HEK293 (cell line): Measurements from ENCODE around the gene ZNF221.

Experiments used
- GFI1B ChIP-seq: fragments of 450-650 bp; formaldehyde crosslinking; IDR thresholded peaks from 2 replicates; pipeline ENCODE4 v1.5.1; 2016; ENCODE audit warnings: missing biosample characterization, missing genetic modification characterization
- GLIS1 ChIP-seq: fragments of 450-650 bp; formaldehyde crosslinking; IDR thresholded peaks from 2 replicates; pipeline ENCODE4 v1.5.1; 2016; ENCODE audit warnings: missing biosample characterization, missing genetic modification characterization
- MEIS1 ChIP-seq: sonication (generic); formaldehyde crosslinking; IDR thresholded peaks from 2 replicates; pipeline ENCODE4 v1.8.1; 2022; ENCODE audit warnings: missing genetic modification reagents, mild to moderate bottlenecking, borderline replicate concordance
- SCRT1 ChIP-seq: fragments of 450-650 bp; formaldehyde crosslinking; IDR thresholded peaks from 2 replicates; pipeline ENCODE4 v1.5.1; 2016; ENCODE audit warnings: missing biosample characterization, missing genetic modification characterization, borderline replicate concordance
- ZBTB20 ChIP-seq: fragments of 450-650 bp; formaldehyde crosslinking; IDR thresholded peaks from 2 replicates; pipeline ENCODE4 v1.5.1; 2016; ENCODE audit warnings: missing biosample characterization, missing genetic modification characterization
- ZBTB48 ChIP-seq: fragments of 450-650 bp; formaldehyde crosslinking; IDR thresholded peaks from 2 replicates; pipeline ENCODE4 v1.5.1; 2016; ENCODE audit warnings: missing biosample characterization, missing genetic modification characterization
- ZBTB6 ChIP-seq: fragments of 450-650 bp; formaldehyde crosslinking; IDR thresholded peaks from 2 replicates; pipeline ENCODE4 v1.5.1; 2017; ENCODE audit warnings: missing biosample characterization, missing genetic modification characterization
- ZFP69B ChIP-seq: fragments of 450-650 bp; formaldehyde crosslinking; IDR thresholded peaks from 2 replicates; pipeline ENCODE4 v1.5.1; 2016; ENCODE audit warnings: missing biosample characterization, missing genetic modification characterization
- ZIC2 ChIP-seq: fragments of 450-650 bp; formaldehyde crosslinking; IDR thresholded peaks from 2 replicates; pipeline ENCODE4 v1.5.1; 2016; ENCODE audit warnings: missing biosample characterization, missing genetic modification characterization
- ZNF10 ChIP-seq: fragments of 450-650 bp; formaldehyde crosslinking; IDR thresholded peaks from 2 replicates; pipeline ENCODE4 v1.5.1; 2017; ENCODE audit warnings: missing biosample characterization, missing genetic modification characterization
- ZNF132 ChIP-seq: fragments of 450-650 bp; formaldehyde crosslinking; IDR thresholded peaks from 2 replicates; pipeline ENCODE4 v1.5.1; 2017; ENCODE audit warnings: missing biosample characterization, missing genetic modification characterization, borderline replicate concordance
- ZNF138 ChIP-seq: fragments of 450-650 bp; formaldehyde crosslinking; IDR thresholded peaks from 2 replicates; pipeline ENCODE4 v1.5.1; 2016; ENCODE audit warnings: missing biosample characterization, missing genetic modification characterization, borderline replicate concordance
- ZNF19 ChIP-seq: fragments of 450-650 bp; formaldehyde crosslinking; IDR thresholded peaks from 2 replicates; pipeline ENCODE4; 2016; ENCODE audit warnings: missing biosample characterization, missing genetic modification characterization, low read depth
- ZNF214 ChIP-seq: fragments of 450-650 bp; formaldehyde crosslinking; IDR thresholded peaks from 2 replicates; pipeline ENCODE4 v1.5.1; 2017; ENCODE audit warnings: missing biosample characterization, mild to moderate bottlenecking, missing genetic modification characterization, borderline replicate concordance
- ZNF23 ChIP-seq: fragments of 450-650 bp; formaldehyde crosslinking; IDR thresholded peaks from 2 replicates; pipeline ENCODE4 v1.5.1; 2016; ENCODE audit warnings: missing biosample characterization, missing genetic modification characterization, borderline replicate concordance
- ZNF266 ChIP-seq: fragments of 450-650 bp; formaldehyde crosslinking; IDR thresholded peaks from 2 replicates; pipeline ENCODE4 v1.5.1; 2016; ENCODE audit warnings: missing biosample characterization, missing genetic modification characterization, low read depth
- ZNF37A ChIP-seq: fragments of 450-650 bp; IDR thresholded peaks from 2 replicates; pipeline ENCODE4 v1.5.1; 2018; ENCODE audit warnings: missing biosample characterization, missing genetic modification characterization
- ZNF404 ChIP-seq: fragments of 450-650 bp; formaldehyde crosslinking; IDR thresholded peaks from 2 replicates; pipeline ENCODE4 v1.5.1; 2017; ENCODE audit warnings: missing biosample characterization, missing genetic modification characterization
- ZNF416 ChIP-seq: fragments of 450-650 bp; formaldehyde crosslinking; IDR thresholded peaks from 2 replicates; pipeline ENCODE4 v1.5.1; 2016; ENCODE audit warnings: missing biosample characterization, missing genetic modification characterization
- ZNF48 ChIP-seq: fragments of 450-650 bp; formaldehyde crosslinking; IDR thresholded peaks from 2 replicates; pipeline ENCODE4 v1.5.1; 2016; ENCODE audit warnings: missing biosample characterization, missing genetic modification characterization
- ZNF510 ChIP-seq: fragments of 450-650 bp; formaldehyde crosslinking; IDR thresholded peaks from 2 replicates; pipeline ENCODE4 v1.5.1; 2018; ENCODE audit warnings: mild to moderate bottlenecking, missing genetic modification characterization, missing biosample characterization; ENCODE audit not compliant: insufficient replicate concordance
- ZNF530 ChIP-seq: fragments of 450-650 bp; formaldehyde crosslinking; IDR thresholded peaks from 2 replicates; pipeline ENCODE4 v1.5.1; 2016; ENCODE audit warnings: low read depth, missing biosample characterization, missing genetic modification characterization
- ZNF621 ChIP-seq: fragments of 450-650 bp; formaldehyde crosslinking; IDR thresholded peaks from 2 replicates; pipeline ENCODE4 v1.5.1; 2017; ENCODE audit warnings: missing biosample characterization, missing genetic modification characterization
- ZNF639 ChIP-seq: fragments of 450-650 bp; formaldehyde crosslinking; IDR thresholded peaks from 2 replicates; pipeline ENCODE4 v1.5.1; 2016; ENCODE audit warnings: missing biosample characterization, missing genetic modification characterization
- ZNF707 ChIP-seq: fragments of 450-650 bp; formaldehyde crosslinking; IDR thresholded peaks from 2 replicates; pipeline ENCODE4 v1.5.1; 2016; ENCODE audit warnings: missing biosample characterization, missing genetic modification characterization
- ZNF76 ChIP-seq: fragments of 450-650 bp; formaldehyde crosslinking; IDR thresholded peaks from 2 replicates; pipeline ENCODE4; 2016; ENCODE audit warnings: low read depth, missing biosample characterization, missing genetic modification characterization, borderline replicate concordance
- ZNF792 ChIP-seq: fragments of 450-650 bp; formaldehyde crosslinking; IDR thresholded peaks from 2 replicates; pipeline ENCODE4 v1.5.1; 2016; ENCODE audit warnings: missing biosample characterization, missing genetic modification characterization
- ZNF837 ChIP-seq: fragments of 450-650 bp; formaldehyde crosslinking; IDR thresholded peaks from 2 replicates; pipeline ENCODE4 v1.5.1; 2016; ENCODE audit warnings: missing biosample characterization, missing genetic modification characterization
- ZSCAN23 ChIP-seq: fragments of 450-650 bp; formaldehyde crosslinking; IDR thresholded peaks from 2 replicates; pipeline ENCODE4 v1.5.1; 2016; ENCODE audit warnings: missing biosample characterization, missing genetic modification characterization
- TF ChIP-seq, protein P1 (sequence below): fragments of 450-650 bp; formaldehyde crosslinking; IDR thresholded peaks from 2 replicates; pipeline ENCODE4 v1.5.1; 2017; ENCODE audit warnings: missing biosample characterization, mild to moderate bottlenecking, missing genetic modification characterization, moderate library complexity
- TF ChIP-seq, protein P2 (sequence below): fragments of 450-650 bp; formaldehyde crosslinking; IDR thresholded peaks from 2 replicates; pipeline ENCODE4 v1.5.1; 2016; ENCODE audit warnings: missing biosample characterization, missing genetic modification characterization, borderline replicate concordance
- TF ChIP-seq, protein P3 (sequence below): fragments of 450-650 bp; formaldehyde crosslinking; IDR thresholded peaks from 2 replicates; pipeline ENCODE4 v1.5.1; 2016; ENCODE audit warnings: missing biosample characterization, missing genetic modification characterization

Gene ZNF221

GRCh38 chr19:44002566-44003460, 51.8 kb downstream of the ZNF221 start, which contains the start of gene ZNF230 (continued):
- TF ChIP-seq, protein P1, sequence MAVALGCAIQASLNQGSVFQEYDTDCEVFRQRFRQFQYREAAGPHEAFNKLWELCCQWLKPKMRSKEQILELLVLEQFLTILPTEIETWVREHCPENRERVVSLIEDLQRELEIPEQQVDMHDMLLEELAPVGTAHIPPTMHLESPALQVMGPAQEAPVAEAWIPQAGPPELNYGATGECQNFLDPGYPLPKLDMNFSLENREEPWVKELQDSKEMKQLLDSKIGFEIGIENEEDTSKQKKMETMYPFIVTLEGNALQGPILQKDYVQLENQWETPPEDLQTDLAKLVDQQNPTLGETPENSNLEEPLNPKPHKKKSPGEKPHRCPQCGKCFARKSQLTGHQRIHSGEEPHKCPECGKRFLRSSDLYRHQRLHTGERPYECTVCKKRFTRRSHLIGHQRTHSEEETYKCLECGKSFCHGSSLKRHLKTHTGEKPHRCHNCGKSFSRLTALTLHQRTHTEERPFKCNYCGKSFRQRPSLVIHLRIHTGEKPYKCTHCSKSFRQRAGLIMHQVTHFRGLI (tag by site-specific recombination): no peak; the same call in none of the 2 replicates
- no peak for TF ChIP-seq ZNF214 (tag by site-specific recombination)
- no peak for TF ChIP-seq ZNF621
- TF ChIP-seq ZNF23: no peak
- TF ChIP-seq ZNF37A: no peak
- TF ChIP-seq ZNF707 (tag by site-specific recombination): no peak
- no peak for TF ChIP-seq ZNF266
- TF ChIP-seq ZBTB20 (tag by site-specific recombination): peak; percentile 90
- no peak for TF ChIP-seq GFI1B (tag by site-specific recombination)
- no peak for TF ChIP-seq ZNF48
- peak; percentile 91 for TF ChIP-seq GLIS1 (tag by site-specific recombination)
- TF ChIP-seq ZNF404 (tag by site-specific recombination): no peak
- TF ChIP-seq ZNF19 (tag by site-specific recombination): no peak
- TF ChIP-seq ZNF416 (tag by site-specific recombination): 0 out of 2 replicates have a peak, but pooled peaks have one; percentile 53
- TF ChIP-seq, protein P2, sequence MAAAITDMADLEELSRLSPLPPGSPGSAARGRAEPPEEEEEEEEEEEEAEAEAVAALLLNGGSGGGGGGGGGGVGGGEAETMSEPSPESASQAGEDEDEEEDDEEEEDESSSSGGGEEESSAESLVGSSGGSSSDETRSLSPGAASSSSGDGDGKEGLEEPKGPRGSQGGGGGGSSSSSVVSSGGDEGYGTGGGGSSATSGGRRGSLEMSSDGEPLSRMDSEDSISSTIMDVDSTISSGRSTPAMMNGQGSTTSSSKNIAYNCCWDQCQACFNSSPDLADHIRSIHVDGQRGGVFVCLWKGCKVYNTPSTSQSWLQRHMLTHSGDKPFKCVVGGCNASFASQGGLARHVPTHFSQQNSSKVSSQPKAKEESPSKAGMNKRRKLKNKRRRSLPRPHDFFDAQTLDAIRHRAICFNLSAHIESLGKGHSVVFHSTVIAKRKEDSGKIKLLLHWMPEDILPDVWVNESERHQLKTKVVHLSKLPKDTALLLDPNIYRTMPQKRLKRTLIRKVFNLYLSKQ (tag by site-specific recombination): no peak
- peak; percentile 88 for TF ChIP-seq ZFP69B (tag by site-specific recombination)
- TF ChIP-seq ZNF837: no peak
- TF ChIP-seq ZNF639 (tag by site-specific recombination): peak; percentile 76; the same call in 1 of the 2 replicates
- no peak for TF ChIP-seq MEIS1 (CRISPR knock-in tag)
- TF ChIP-seq ZNF76 (tag by site-specific recombination): peak; percentile 100
- TF ChIP-seq ZNF10 (tag by site-specific recombination): no peak
- no peak for TF ChIP-seq ZNF510 (tag by site-specific recombination)
- peak; percentile 77; the same call in 1 of the 2 replicates for TF ChIP-seq ZBTB48
- TF ChIP-seq ZNF132 (tag by site-specific recombination): no peak
- TF ChIP-seq ZSCAN23 (tag by site-specific recombination): 0 out of 2 replicates have a peak, but pooled peaks have one; percentile 59
- TF ChIP-seq ZIC2 (tag by site-specific recombination): peak; percentile 80
- peak; percentile 96 for TF ChIP-seq ZBTB6 (tag by site-specific recombination)
- TF ChIP-seq ZNF138: no peak
- TF ChIP-seq ZNF530 (tag by site-specific recombination): peak; percentile 16; the same call in 1 of the 2 replicates
- TF ChIP-seq ZNF792 (tag by site-specific recombination): no peak; the same call in 1 of the 2 replicates
- TF ChIP-seq, protein P3, sequence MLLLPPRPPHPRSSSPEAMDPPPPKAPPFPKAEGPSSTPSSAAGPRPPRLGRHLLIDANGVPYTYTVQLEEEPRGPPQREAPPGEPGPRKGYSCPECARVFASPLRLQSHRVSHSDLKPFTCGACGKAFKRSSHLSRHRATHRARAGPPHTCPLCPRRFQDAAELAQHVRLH (tag by site-specific recombination): peak; percentile 92
- no peak for TF ChIP-seq SCRT1 (tag by site-specific recombination)
